NCI-H460 (cell line): ENCODE data around the gene GRK5. TPM values are rescaled to one million over a fixed set of nuclear protein-coding genes. Genes with fewer than 3 reads are reported as not detected.
"Not testable (repeated sequence)": the region's sequence is repeated elsewhere in the genome, so short reads cannot be mapped to it uniquely, and the experiment has no call there.

Source experiments
- DNase-seq: peaks from one replicate; pipeline ENCODE4 v3.0.0-alpha.2; 2016; ENCODE audit warnings: low read depth; ENCODE audit errors: extremely low read depth
- total RNA-seq: library from RNA; depleted of rRNA; stranded (reverse); fragments of >200 nt; shearing (Covaris generic); gene quantifications from 2 replicates; pipeline ENCODE4 v1.2.3, GENCODE V29; 2014

GRK5 gene
- total RNA-seq, 1 experiment from 2014 or later: 0.79 TPM

DNA sequence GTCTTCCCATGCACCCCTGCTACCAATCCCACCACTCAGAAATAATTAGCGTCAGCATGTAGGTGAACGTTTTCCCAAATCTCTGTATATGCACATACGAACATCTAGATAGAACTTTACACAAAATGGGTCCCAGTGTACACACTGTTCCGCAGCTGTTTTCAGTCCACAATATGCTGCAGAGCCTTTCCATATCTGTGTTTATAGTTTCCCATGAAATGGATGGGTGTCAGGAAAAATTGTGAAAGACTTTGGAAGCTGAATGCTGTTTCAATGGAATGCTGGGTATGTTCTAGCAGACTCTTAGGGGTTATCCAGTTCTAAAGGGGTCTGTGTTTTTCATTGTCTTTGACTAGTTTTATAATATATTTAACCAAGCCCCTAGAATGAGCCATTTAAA, 13.8 kb downstream of the GRK5 start:
- DNase-seq: no peak

DNA sequence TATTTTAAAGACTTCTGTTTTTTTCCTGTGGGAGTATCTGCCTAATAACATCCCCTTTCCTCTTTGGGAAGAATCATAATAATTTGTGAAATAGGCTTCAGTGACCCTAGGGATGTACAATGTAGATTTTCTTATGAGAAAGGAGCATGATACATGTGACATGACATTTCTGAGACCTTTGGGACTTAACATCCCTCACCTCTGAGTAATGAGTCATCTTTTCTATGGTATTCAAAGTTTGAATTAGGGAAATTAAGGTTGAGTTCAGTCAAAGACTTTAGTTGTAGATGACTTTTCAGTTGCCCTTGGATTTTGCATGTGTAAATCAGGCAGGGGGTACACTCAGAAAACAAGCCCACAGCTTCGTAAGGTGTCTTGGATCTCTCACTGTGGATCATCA, 14.3 kb downstream of the GRK5 start:
- DNase-seq: no peak

DNA sequence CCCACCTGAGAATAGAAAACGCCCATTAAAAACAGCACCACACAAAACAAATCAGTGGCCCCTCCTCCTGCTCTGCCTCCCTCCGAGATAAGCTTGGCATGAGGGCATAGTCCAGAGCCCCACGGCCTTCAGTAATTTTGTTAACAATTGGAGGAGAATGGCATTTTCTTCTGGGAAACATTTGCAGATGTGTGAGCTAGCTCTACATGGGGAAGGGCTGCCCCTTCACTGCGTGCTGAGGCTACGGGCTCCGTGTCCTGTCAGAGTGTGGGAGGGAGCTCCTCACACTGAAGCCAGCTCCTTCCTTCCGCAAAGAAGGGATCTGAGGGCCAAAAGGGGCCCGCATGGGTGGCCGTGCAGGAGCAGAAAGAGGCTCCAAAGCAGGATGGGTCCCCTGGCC, 15.2 kb downstream of the GRK5 start:
- no peak for DNase-seq

DNA sequence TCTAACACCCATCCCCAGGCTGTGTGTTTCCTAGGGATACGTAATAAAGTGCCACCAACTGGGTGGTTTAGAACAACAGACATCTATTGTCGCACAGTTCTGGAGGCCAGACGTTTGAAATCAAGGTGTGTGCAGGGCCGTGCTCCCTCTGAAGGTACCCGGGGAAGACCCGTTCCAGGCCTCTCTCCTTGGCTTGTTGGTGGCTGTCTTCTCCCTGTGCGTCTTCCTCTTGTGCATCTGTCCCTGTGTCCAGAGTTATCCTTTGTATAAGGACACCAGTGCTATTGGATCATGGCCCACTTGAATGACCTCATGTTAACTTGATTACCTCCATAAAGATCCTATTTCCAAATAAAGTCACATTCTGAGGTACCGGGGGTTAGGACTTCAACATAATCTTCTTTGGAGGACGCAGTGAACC, 15.6 kb downstream of the GRK5 start:
- DNase-seq: no peak

DNA sequence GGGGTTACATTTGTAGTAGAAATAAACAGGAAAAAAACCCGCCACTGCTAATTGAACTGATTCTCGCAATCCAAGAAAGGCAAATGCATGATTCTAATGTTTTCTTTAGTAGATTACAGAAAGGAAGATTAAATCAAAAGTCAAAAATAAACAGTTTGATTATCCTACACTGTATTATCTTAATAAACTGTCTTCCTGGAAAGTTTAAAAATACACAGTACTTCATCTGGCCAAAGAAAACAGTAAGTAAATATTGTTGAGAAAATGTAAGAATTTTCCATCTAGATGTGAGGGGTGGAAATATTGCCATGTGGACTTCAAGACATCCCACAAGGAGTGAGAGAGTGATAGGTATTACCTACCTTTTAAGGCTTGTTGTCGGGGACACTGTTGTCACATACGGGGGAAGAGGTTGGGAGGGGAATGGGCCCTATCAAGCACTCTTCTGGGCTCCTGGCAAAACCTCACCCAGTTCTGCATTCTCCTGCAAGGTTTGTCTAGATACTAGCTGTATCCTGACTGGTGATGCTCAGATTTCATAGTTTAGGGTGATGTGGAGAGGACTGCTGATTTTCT, 17.8 kb downstream of the GRK5 start:
- no peak for DNase-seq

DNA sequence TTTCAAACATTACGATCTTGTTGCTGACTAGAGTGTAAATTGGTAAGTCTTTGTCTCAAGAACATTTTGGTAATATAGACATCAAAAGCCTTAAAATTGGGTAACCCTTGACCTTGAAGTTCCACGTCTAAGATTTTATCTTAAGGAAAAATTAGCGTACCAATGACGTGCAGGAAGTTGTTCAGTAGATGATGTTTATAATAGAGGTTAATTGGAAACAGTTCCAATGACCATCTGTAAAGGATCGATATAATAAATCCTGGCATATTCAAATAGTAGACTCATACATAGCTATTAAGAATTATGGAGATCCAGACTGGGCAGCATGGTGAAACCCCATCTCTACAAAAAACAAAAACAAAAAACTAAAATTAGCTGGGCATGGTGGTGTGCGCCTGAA, 20.5 kb downstream of the GRK5 start:
- DNase-seq: no peak

DNA sequence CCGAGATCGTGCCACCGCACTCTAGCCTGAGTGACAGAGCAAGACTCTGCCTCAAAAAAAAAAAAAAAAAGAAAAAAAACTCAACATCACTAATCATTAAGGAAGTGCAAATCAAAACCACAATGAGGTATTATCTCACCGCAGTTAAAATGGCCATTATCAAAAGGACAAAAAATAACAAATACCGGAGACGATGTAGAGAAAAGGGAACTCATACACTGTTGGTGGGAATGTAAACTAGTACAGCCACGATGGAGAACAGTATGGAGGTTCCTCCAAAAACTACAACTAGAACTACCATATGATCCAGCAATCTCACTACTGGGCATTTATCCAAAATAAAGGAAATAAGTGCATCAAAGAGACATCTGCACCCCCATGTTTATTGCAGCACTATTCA, 24.3 kb downstream of the GRK5 start:
- DNase-seq: no peak

DNA sequence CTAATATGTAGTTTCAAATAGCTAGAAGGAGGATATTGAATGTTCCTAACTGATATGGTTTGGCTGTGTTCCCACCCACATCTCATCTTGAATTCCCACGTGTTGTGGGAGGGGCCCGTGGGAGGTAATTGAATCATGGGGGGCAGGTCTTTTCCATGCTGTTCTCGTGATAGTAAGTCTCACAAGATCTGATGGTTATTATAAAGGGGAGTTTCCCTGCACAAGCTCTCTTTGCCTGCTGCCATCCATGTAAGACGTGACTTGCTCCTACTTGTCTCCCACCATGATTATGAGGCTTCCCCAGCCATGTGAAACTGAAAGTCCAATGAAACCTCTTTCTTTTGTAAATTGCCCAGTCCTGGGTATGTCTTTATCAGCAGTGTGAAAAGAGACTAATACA, 25.1 kb downstream of the GRK5 start:
- DNase-seq: not testable (repeated sequence)

DNA sequence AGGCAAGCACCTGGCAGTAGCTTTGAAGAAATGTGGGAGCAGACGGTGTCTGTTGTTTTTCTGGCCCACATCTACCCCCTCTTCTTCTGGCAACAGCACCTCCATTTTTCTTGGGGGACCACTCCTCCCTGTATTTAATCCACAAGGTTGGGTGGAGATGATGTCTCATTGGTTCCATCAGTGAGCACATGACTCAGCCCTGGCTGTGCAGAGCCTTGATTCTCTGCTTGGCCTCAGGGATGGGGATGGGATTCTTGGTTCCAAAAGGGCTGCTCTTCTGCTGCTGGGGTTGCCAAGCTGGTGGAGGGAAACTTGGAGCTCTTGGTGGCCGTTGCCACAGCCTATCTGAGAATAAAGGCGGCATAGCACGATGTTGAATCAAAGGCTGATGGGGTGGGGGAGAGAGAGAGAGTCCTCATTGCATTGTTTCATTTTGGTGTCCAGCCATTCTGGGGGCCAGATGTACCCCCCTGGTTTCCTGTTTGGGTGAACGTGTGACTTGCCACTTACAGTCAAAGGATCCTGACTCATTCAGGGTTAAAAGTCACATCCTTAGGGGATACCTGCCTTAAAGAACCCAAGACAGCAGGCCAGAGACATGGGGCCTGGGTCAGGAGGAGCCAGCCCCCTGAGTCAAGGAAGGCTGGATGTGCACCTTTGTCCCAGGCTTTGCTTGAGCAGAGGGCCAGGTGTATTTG, 25.9 kb downstream of the GRK5 start:
- no peak for DNase-seq

DNA sequence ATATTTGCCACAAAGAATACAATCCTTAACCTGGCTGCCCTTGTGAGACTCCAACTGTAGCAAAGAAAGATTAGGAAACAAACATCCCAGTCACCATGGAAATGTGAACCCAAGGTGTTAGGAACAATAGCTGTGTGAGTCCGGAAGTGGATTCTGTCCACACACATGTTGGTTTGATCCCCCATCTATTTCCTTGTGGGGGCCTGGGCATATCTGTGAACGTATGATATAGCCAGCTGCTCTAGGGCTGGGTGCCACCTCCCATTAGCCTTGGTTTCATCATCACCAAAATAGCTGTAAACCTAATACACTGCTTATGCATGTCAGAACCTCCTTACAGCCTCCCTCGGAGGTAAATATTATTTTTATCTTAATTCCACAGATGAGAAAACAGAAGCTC, 26.4 kb downstream of the GRK5 start:
- no peak for DNase-seq

DNA sequence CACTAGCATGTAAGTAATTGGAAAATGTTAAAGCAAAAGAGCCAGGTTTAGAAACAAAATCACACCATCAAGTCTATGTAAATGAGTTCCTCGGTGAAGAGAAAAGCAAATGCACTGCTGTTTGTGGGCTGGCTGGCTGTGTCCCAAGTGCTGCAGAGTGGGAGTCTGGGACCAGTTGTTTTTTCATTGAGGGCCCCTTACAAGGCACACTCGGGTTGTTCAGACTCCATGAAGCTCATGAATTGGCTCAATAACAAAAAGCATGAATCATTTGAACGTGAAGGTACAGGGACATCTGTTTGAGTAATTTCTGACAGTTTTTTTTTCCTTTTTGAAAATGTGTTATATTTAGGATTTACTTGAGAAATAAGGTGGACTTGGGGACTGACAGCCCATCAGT, 28.0 kb downstream of the GRK5 start:
- no peak for DNase-seq

DNA sequence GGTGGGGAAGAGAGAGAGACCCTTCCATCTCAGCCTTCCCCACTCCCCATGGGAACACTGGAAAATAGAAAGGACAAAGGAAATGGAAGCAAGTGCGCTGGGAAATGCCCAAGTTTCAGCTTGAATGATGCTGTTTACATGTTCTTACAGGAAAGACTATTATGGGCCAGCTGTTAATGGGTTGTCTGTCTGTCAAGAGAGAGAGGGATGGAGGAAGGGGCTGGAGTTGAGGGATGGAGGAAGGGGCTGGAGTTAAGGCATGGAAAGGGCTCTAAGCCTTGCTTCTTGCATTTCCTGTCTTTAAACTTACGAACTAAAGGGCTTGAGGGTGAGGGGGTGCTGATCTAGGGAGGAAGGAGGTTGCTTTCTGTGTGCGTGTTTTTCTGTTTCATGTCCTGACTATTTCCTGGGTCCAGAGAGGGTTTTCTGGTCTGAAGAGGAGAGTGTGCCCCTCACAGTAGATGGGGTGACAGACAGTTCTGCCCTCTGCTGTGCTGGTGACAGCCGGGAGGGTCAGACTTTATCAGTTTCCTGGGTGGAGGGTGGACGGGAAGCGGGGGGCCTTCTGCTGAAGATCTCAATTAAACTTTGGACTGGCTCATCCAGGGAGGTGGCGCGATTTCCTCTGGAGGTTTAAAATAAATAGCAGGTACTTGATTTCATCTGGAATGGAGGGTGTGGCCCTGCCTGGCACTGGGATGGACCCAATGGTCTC, 30.5 kb downstream of the GRK5 start:
- no peak for DNase-seq

DNA sequence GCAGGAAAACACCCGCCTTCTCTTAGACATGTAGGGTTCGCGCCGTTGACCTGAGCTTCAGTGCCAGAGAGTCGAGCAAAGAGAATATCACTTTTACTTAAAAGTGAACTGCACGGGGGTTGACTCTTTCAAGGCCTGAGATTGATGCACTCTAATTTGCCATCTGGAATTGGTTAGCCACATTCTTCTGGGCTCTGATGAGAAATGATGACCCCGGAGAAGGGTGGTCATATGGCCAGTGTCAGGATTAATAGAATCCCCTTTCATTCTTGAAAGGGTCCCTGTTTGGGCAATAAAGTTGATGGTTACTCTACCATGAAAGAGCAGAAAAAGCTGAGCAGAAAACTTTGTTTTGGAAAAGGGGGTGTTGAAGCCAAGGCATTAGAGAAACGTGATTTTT, 31.2 kb downstream of the GRK5 start:
- no peak for DNase-seq

DNA sequence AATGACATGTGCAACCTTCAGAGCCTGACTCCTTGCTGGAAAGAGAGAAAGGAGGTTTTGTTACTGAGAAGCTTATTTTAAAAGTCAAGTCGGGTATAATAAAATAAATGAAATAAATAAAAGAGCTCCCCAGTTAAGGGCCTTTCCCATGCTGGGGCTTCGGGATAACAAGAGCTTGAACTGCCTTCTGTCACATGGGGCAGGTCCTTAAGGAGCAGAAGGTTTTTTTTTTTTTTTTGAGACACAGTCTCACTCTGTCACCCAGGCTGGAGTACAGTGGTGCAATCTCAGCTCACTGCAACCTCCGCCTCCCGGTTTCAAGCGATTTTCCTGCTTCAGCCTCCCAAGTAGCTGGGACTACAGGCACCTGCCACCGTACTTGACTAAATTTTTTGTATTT, 31.6 kb downstream of the GRK5 start:
- not testable (repeated sequence) for DNase-seq

DNA sequence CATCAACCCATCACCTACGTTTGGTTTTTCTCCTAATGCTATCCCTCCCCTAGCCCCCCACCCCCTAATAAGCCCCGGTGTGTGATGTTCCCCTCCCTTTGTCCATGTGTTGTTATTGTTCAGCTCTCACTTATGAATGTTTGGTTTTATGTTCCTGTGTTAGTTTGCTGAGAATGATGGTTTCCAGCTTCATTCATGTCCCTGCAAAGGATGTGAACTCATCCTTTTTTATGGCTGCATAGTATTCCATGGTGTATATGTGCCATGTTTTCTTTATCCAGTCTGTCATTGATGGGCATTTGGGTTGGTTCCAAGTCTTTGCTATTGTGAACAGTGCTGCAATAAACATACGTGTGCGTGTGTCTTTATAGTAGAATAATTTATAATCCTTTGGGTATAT, 32.3 kb downstream of the GRK5 start:
- DNase-seq: not testable (repeated sequence)

DNA sequence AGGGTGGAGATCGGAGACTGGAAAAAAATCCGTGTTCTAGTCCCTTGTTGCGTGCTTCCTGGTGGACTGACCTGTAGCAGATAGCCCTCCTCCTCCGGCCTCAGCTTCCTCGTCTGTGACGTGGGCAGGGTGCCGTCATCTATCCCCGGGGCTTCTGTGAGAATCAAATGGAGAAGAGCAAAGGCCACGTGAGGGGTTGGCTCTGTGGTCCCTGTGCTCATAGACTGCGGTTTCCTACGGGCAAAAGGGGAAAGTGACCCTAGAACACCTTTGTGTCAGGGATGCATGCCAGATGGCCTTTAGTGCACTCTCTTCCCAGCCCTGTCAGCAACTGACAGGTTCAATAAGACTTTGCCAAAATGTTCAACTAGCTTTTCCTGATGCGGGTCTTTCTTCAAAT, 33.7 kb downstream of the GRK5 start:
- DNase-seq: no peak

DNA sequence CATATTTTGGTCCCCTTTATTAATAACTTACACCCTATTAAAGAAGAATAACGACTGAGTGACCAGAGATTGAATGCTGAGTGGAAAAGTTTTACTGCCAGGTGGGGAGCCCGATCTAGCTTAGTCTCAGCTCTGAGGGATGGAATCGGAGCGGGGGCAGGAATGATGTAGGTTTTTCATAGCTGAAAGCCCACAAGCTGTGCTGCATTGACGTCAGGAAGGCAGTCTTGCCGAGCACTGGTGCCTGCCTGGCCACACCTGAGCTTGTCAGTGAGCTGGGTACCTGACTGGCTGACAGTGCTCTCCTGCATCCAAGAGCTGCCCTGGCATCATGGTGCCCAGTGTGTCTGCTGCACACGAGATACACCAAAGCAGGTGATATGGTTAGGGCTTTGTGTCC, 34.8 kb downstream of the GRK5 start:
- DNase-seq: no peak

DNA sequence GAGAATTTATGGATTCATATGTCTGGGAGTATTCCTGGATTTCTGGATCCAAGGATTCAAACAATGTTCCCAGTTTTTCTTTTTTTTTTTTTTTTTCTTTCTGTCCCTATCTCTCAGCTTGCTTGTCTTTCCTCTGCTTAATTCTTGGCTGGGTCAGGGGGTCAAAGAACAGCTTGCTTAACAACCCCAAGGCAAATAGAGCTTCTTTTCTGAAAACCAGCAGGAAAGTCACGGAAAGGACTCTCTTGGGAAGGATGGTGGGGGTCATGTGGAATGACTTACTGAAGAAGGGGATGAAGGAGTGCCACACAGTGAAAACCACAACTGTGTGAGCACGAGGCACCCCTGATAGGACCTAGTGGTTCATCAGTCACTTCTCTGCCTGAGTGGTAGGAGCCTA, 36.1 kb downstream of the GRK5 start:
- DNase-seq: no peak

DNA sequence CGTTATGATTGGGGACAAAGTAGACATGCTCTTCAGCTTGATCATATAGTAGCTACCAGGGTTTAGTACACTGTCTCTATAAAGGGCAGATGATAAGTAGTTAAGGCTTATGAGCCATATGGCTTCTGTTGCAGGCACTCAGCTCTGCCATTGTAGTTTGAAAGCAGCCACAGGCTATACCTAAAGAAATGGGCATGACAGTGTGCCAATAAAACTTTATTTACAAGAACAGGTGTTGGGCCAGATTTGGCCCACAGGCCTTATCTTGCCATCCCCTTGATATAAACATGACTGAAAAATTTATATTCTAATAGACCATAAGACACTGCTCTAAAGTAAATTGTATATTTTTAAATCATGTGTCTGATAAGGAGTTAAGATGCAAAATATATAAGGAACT, 36.6 kb downstream of the GRK5 start:
- DNase-seq: no peak

DNA sequence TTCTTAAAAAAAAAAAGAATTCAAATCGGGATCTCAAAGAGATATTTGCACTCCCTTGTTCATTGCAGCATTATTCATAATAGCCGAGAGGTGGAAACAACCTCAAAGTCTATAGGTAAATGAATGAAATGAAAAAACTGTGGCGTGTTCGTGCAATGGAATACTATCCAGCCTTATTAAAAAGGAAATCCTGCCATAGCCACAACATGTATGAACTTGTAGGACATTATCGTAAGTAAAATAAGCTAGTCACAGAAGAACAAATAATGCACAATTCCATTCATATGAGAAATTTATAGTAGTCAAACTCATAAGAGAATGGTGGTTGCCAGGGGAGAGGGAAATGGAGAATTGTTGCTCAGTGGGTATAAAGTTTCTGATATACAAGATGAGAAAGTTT, 37.9 kb downstream of the GRK5 start:
- DNase-seq: no peak

DNA sequence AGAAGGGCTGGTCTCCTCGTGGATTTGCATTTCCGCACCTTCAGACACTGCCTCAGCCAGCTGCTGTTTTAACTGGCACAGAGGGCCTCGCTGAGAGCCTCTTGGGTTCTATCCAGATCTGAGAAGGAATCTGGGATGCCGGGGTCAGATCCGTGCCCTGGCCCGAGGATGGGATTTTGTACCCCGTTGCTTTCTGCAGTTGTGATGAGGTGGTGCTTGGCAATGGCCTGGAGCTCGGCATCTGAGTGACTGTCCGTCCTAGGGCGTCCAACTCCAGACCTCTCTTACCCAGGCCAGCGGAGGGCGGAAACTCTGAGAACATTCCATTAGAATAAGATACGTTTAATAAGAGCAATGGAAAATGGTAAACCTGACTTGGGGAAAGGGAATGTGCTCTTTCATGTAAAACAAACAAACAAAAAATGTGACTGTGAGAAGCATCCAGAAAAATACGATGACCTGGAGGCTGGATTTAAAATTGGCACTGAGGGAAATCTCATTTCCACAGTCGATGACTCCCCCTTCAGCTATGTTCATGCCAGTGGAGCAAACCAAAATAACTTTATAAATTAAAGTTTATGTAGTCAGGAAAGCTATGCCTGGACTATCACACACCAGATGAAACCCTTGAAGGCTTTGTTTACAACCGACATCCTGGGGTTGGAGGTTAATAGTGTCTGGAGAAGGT, 39.6 kb downstream of the GRK5 start:
- no peak for DNase-seq

DNA sequence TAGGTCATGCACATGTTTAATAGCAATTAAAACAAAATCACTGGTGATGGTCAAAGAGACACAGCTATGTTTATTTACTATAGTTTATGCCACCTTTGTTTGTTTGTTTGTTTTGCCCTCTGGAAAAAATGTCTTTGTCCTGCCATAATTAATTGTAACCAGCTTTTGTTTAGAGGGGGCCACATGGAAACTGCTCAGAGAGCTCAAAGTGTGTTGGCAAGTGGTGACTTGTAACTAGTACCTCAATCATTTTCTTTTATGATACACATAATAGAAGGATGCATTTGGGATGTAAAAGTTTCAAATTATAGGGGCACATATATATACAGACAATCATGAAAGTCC, 40.2 kb downstream of the GRK5 start:
- DNase-seq: no peak
